HL-60 (cell line): ENCODE results near the gene DNASE1.

Experiments
- DNase-seq, 2 experiments: peaks; one replicate each; pipeline ENCODE4 v3.0.0-alpha.2; 2010 to 2020; ENCODE audit warnings: low read depth in 1 of 2, low spot score in 1 of 2
- H3K27ac ChIP-seq: fragments of 250-450 bp; sonication (Bioruptor Pico); replicated peaks from 2 replicates; pipeline ENCODE4 v1.5.1; 2020; ENCODE audit warnings: mild to moderate bottlenecking, moderate library complexity
- H3K27me3 ChIP-seq: fragments of 250-450 bp; sonication (Bioruptor Pico); 2 replicates; pipeline ENCODE4 v1.5.1; 2021; ENCODE audit warnings: mild to moderate bottlenecking, moderate library complexity; ENCODE audit not compliant: insufficient read depth, poor library complexity, severe bottlenecking
- H3K4me3 ChIP-seq: replicated peaks from 2 replicates; pipeline ENCODE4 v1.5.1; 2011; ENCODE audit warnings: mild to moderate bottlenecking, control low read depth, low read length; ENCODE audit not compliant: insufficient read depth
- GABPA ChIP-seq: IDR thresholded peaks from 2 replicates; pipeline ENCODE4 v1.6.1; 2012; ENCODE audit warnings: low read depth
- POLR2AphosphoS5 ChIP-seq: IDR thresholded peaks from 2 replicates; pipeline ENCODE4 v1.6.1; 2012; ENCODE audit warnings: low read depth
- REST ChIP-seq: IDR thresholded peaks from 2 replicates; pipeline ENCODE4 v1.6.1; 2012; ENCODE audit warnings: low read depth; ENCODE audit not compliant: insufficient replicate concordance
- SPI1 ChIP-seq: IDR thresholded peaks from 2 replicates; pipeline ENCODE4 v1.6.1; 2012; ENCODE audit warnings: low read depth, mild to moderate bottlenecking, borderline replicate concordance
- TF ChIP-seq, protein P1 (sequence below): IDR thresholded peaks from one replicate; pipeline ENCODE4 v1.5.1; 2011; ENCODE audit warnings: low read length, control low read depth, inconsistent platforms; ENCODE audit not compliant: insufficient read depth

DNASE1 gene

DNA sequence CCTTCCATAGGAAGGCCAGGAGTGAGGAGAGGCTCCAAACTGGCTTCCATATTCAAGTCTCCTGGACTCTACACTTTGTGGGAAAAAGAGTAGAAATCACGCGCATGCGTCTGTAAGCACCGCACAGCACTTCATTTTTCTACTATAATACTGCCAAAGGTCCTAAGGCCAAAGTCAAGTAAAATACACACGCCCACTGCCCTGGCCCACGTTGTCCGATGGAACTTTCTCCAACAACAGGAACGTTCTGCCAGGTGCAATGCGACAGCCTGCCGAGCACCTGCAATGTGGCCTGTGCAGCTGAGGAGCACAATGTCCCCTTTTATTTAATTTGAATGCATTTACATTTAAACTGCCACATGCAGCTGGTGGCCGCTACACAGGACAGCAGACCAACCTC lies 23.5 kb downstream of the DNASE1 start:
- Histone ChIP-seq H3K27me3 (no peaks in the 10 kb centered on the region), H3K27ac (no peak overlapping the region), H3K4me3 (no peak overlapping the region)
- no peak for DNase-seq
- TF ChIP-seq GABPA (no peak), POLR2AphosphoS5 (no peak), REST (no peak)
- TF ChIP-seq, protein P1, sequence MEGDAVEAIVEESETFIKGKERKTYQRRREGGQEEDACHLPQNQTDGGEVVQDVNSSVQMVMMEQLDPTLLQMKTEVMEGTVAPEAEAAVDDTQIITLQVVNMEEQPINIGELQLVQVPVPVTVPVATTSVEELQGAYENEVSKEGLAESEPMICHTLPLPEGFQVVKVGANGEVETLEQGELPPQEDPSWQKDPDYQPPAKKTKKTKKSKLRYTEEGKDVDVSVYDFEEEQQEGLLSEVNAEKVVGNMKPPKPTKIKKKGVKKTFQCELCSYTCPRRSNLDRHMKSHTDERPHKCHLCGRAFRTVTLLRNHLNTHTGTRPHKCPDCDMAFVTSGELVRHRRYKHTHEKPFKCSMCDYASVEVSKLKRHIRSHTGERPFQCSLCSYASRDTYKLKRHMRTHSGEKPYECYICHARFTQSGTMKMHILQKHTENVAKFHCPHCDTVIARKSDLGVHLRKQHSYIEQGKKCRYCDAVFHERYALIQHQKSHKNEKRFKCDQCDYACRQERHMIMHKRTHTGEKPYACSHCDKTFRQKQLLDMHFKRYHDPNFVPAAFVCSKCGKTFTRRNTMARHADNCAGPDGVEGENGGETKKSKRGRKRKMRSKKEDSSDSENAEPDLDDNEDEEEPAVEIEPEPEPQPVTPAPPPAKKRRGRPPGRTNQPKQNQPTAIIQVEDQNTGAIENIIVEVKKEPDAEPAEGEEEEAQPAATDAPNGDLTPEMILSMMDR, result no peak

- H3K27ac ChIP-seq, result no peak overlapping the region
- no peaks in the 10 kb centered on the region for H3K27me3 ChIP-seq
- TF ChIP-seq, protein P1, result no peak
- TF ChIP-seq GABPA (no peak), REST (no peak), POLR2AphosphoS5 (no peak), SPI1 (no peak)
- no peak overlapping the region for H3K4me3 ChIP-seq
- DNase-seq, result no peak
Observed at GRCh38 chr16:3681206-3681605, 26.7 kb downstream of the DNASE1 start.

DNA sequence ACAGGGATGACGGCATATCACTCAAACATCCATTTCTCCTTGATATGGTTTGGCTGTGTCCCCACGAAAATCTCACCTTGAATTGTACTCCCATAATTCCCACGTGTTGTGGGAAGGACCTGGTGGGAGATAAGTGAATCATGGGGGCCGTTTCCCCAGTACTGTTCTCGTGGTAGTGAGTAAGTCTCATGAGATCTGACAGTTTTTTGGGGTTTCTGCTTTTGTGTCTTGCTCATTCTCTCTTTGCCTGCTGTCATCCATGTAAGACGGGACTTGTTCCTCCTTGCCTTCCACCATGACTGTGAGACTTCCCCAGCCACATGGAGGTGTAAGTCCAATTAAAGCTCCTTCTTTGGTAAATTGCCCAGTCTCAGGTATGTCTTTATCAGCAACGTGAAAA lies 32.5 kb downstream of the DNASE1 start:
- H3K27me3 ChIP-seq, result no peaks in the 10 kb centered on the region
- no peak overlapping the region for H3K27ac ChIP-seq
- no peak for DNase-seq
- H3K4me3 ChIP-seq, result no peak overlapping the region
- no peak for TF ChIP-seq GABPA
- TF ChIP-seq, protein P1, result no peak
- TF ChIP-seq REST, result no peak
- no peak for TF ChIP-seq POLR2AphosphoS5
- no peak for TF ChIP-seq SPI1
